A549 treated with DMSO at 1 μM for 4 hours (cell line): ENCODE data around the gene CHD9NB. TPM values are rescaled to one million over a fixed set of nuclear protein-coding genes. Genes with fewer than 3 reads are reported as not detected.

Experiments used
- total RNA-seq: library from RNA; stranded (reverse); fragments of 200-300 nt; extraction: Qiagen RNA extraction; gene quantifications from 5 replicates; pipeline ENCODE4 v1.2.3, GENCODE V29; 2022; ENCODE audit warnings: low read depth

CHD9NB gene
- total RNA-seq = 0.69 to 1.8 TPM (median 1.6 TPM) in 5 replicates

GRCh38 chr16:53052519-53053501 is at the start of gene CHD9NB:
Gene CHD9NB, minus strand, starts transcription at chr16:53052897. Its CDS starts 8,739 bp downstream, at chr16:53044158.

GRCh38 chr16:53054670-53055485 is 2.2 kb upstream of the CHD9NB start, which contains the start of gene CHD9:
Gene CHD9, plus strand, starts transcription at chr16:53054991. Its CDS starts 101,099 bp downstream, at chr16:53156090.

Other genes with a start within 250 kb of the CHD9NB start
- 17.2 to 25.3 TPM (median 21.9 TPM) in 5 replicates for gene CHD9, start 2.1 kb upstream of the CHD9NB start, total RNA-seq